ENCODE data around the gene AMDHD1. TPM values are rescaled to one million over a fixed set of nuclear protein-coding genes. Genes with fewer than 3 reads are reported as not detected.

Gene AMDHD1
- total RNA-seq, 3 donors from 2014 or later, result 0.95 to 1.5 (median 0.99) TPM

Other genes starting within 250 kb of the AMDHD1 start
- gene NTN4, start 152.6 kb upstream of the AMDHD1 start, total RNA-seq, result under 1 TPM; 0.13 to 0.16 (median 0.16) TPM
- 10 to 100 TPM; 70.3 to 81.5 (median 79.7) TPM for gene SNRPF, start 84.4 kb upstream of the AMDHD1 start, total RNA-seq
- under 1 TPM in 1 of 3 donors, not detected in 2; 0.33 TPM for gene CCDC38, start 717 bp upstream of the AMDHD1 start, total RNA-seq
- gene HAL, start 53.0 kb downstream of the AMDHD1 start, total RNA-seq, result 1 to 10 TPM; 1.1 to 1.3 (median 1.2) TPM
- 10 to 100 TPM; 65.1 to 82.7 (median 78.7) TPM for gene LTA4H, start 92.3 kb downstream of the AMDHD1 start, total RNA-seq

All from activated T-cell treated with anti-CD3 and anti-CD28 coated beads, Interleukin-2, amount 50 U/mL, for 4 hours (primary cell).